Left lung (tissue), 10 donors: ENCODE results near the gene TIMM13. TPM values are rescaled to one million over a fixed set of nuclear protein-coding genes. Genes with fewer than 3 reads are reported as not detected.
A peak's percentile ranks its signal among the peaks of the same experiment; 100 is the strongest.
"Not testable (repeated sequence)": the region's sequence is repeated elsewhere in the genome, so short reads cannot be mapped to it uniquely, and the experiment has no call there.

Experiments
- ATAC-seq: fragments of 200-7000 bp; cut with Tn5 transposase; one replicate; pipeline ENCODE4 v1.9.1; 2020; ENCODE audit warnings: moderate library complexity
- DNase-seq, 4 donors: peaks; one replicate each; pipeline ENCODE4 v3.0.0-alpha.2; 2013 to 2020
- H3K27ac ChIP-seq, 2 donors: fragments of 200-600 bp; sonication (generic) in 1 of 2; one replicate each; pipeline versions ENCODE4 v1.5.0 to v1.8.0; 2020 to 2021
- H3K27me3 ChIP-seq, 2 donors: fragments of 200-600 bp; sonication (generic) in 1 of 2; one replicate each; pipeline versions ENCODE4 v1.5.0 to v1.8.0; 2020 to 2021
- H3K36me3 ChIP-seq, 2 donors: fragments of 200-600 bp; sonication (generic) in 1 of 2; one replicate each; pipeline versions ENCODE4 v1.5.0 to v1.8.0; 2020 to 2021
- H3K4me1 ChIP-seq, 2 donors: fragments of 200-600 bp; one replicate each; pipeline ENCODE4 v1.8.0; 2021
- H3K4me3 ChIP-seq, 2 donors: fragments of 200-600 bp; sonication (generic) in 1 of 2; one replicate each; pipeline versions ENCODE4 v1.5.0 to v1.8.0; 2020 to 2021; ENCODE audit warnings: mild to moderate bottlenecking in 1 of 2
- H3K9me3 ChIP-seq, 2 donors: fragments of 200-600 bp; sonication (generic) in 1 of 2; one replicate each; pipeline versions ENCODE4 v1.5.0 to v1.8.0; 2020 to 2021
- CTCF ChIP-seq, 2 donors: fragments of 200-600 bp; sonication (generic) in 1 of 2; IDR thresholded peaks; one replicate each; pipeline versions ENCODE4 v1.5.0 to v1.8.0; 2021; ENCODE audit warnings: antibody characterized with exemption in 2 of 2
- intact Hi-C, 2 donors: fragments of 100-400 bp; cut with DNase I; formaldehyde crosslinking; loops; one replicate each; pipeline versions ENCODE4 v1.11.2 to v1.14.2; 2022
- polyA plus RNA-seq, 6 donors: library from polyadenylated mRNA; unstranded; fragments of 120-200 nt; gene quantifications; one replicate each; pipeline ENCODE4 v1.2.1, GENCODE V29; 2013; ENCODE audit not compliant: insufficient read length in 6 of 6
- total RNA-seq, 2 donors: library from RNA; stranded (reverse); fragmentation: NEBNext Ultra II Directional; extraction: Animal tissue kit (Norgen Biotek cat#: 25700); gene quantifications; one replicate each; pipeline ENCODE4 v1.2.1, GENCODE V29; 2021
- donor health status: DM: no; HTN: yes; CAD: no.
- donor health status: DM: no; HTN: no; CAD: no.

TIMM13 gene
- total and polyA plus RNA-seq, 8 donors = 47.6 to 98.0 (median 70.8) TPM

GRCh38 chr19:2475018-2475701 lies 47.8 kb upstream of the TIMM13 start:
- no peak for TF ChIP-seq CTCF (IDR thresholded peaks at IDR 0.05)
- H3K4me3 ChIP-seq = peak overlapping the region; percentile 92 to 97
- H3K4me1 ChIP-seq = peaks cover 9 to 25% of the 10 kb centered on the region in 2 donors
- ATAC-seq (peak; percentile 35), DNase-seq (peak in 2 of 4 donors; percentile 67 to 89)
- peaks cover 0 to 16% of the 10 kb centered on the region in 2 donors for H3K36me3 ChIP-seq
- H3K9me3 ChIP-seq = no peaks in the 10 kb centered on the region
- no peaks in the 10 kb centered on the region for H3K27me3 ChIP-seq
- peak overlapping the region; percentile 87 to 90 for H3K27ac ChIP-seq
- intact Hi-C loops = loop anchor here in 1 of 2 donors (10.0 kb wide), 2 partner anchors 100 to 130 kb away; no protein-coding TSS in a partner anchor

GRCh38 chr19:2474232-2475017 lies 47.0 kb upstream of the TIMM13 start:
- DNase-seq = peak; percentile 81 to 98 (median 88)
- Histone ChIP-seq H3K36me3 (peaks cover 0 to 16% of the 10 kb centered on the region in 2 donors), H3K4me1 (peaks cover 9 to 22% of the 10 kb centered on the region in 2 donors), H3K27ac (peak overlapping the region; percentile 87 to 90), H3K27me3 (no peaks in the 10 kb centered on the region), H3K9me3 (no peaks in the 10 kb centered on the region), H3K4me3 (peak overlapping the region; percentile 92 to 97)
- peak; percentile 96 to 99 for TF ChIP-seq CTCF (IDR thresholded peaks at IDR 0.05)
- peak; percentile 65 for ATAC-seq
- intact Hi-C loops = loop anchor here in 1 of 2 donors (10.0 kb wide), 2 partner anchors 100 to 130 kb away; no protein-coding TSS in a partner anchor

- H3K27me3 ChIP-seq, DNase-seq, H3K9me3 ChIP-seq, H3K27ac ChIP-seq, ATAC-seq, H3K36me3 ChIP-seq, H3K4me3 ChIP-seq: not testable (repeated sequence)
- intact Hi-C loops = loop anchor here in 1 of 2 donors (10.0 kb wide), 2 partner anchors 105 to 135 kb away; no protein-coding TSS in a partner anchor
- peaks cover 2 to 12% of the 10 kb centered on the region in 2 donors for H3K4me1 ChIP-seq
Measured at GRCh38 chr19:2469915-2470200, 42.5 kb upstream of the TIMM13 start.

- intact Hi-C loops = no loop called here
- peak; percentile 69 for ATAC-seq
- no peak overlapping the region for H3K27ac ChIP-seq
- TF ChIP-seq CTCF (IDR thresholded peaks at IDR 0.05) = no peak
- no peaks in the 10 kb centered on the region for H3K36me3 ChIP-seq
- H3K4me1 ChIP-seq = peaks cover 0 to 7% of the 10 kb centered on the region in 2 donors
- H3K27me3 ChIP-seq = no peaks in the 10 kb centered on the region
- no peak overlapping the region for H3K4me3 ChIP-seq
- DNase-seq = no peak
- no peaks in the 10 kb centered on the region for H3K9me3 ChIP-seq
Measured at GRCh38 chr19:2469102-2469914, 41.9 kb upstream of the TIMM13 start.

- ATAC-seq (no peak), DNase-seq (no peak)
- H3K27ac ChIP-seq = no peak overlapping the region
- H3K4me3 ChIP-seq = no peak overlapping the region
- H3K27me3 ChIP-seq = no peaks in the 10 kb centered on the region
- H3K36me3 ChIP-seq = no peaks in the 10 kb centered on the region
- peaks cover 0 to 4% of the 10 kb centered on the region in 2 donors for H3K4me1 ChIP-seq
- no peak for TF ChIP-seq CTCF (IDR thresholded peaks at IDR 0.05)
- intact Hi-C loops = no loop called here
- H3K9me3 ChIP-seq = no peaks in the 10 kb centered on the region
Measured at GRCh38 chr19:2468596-2468995, 41.2 kb upstream of the TIMM13 start.
